ENCODE data around the gene FSTL5.

The FSTL5 gene

GRCh38 chr4:161936625-161937550, 226.9 kb downstream of the FSTL5 start:
- no peak for DNase-seq

- DNase-seq, result no peak
These were observed 232.7 kb downstream of the FSTL5 start for GRCh38 chr4:161931089-161931488.

GRCh38 chr4:161929956-161930355, 233.8 kb downstream of the FSTL5 start:
- DNase-seq, result no peak

DNA sequence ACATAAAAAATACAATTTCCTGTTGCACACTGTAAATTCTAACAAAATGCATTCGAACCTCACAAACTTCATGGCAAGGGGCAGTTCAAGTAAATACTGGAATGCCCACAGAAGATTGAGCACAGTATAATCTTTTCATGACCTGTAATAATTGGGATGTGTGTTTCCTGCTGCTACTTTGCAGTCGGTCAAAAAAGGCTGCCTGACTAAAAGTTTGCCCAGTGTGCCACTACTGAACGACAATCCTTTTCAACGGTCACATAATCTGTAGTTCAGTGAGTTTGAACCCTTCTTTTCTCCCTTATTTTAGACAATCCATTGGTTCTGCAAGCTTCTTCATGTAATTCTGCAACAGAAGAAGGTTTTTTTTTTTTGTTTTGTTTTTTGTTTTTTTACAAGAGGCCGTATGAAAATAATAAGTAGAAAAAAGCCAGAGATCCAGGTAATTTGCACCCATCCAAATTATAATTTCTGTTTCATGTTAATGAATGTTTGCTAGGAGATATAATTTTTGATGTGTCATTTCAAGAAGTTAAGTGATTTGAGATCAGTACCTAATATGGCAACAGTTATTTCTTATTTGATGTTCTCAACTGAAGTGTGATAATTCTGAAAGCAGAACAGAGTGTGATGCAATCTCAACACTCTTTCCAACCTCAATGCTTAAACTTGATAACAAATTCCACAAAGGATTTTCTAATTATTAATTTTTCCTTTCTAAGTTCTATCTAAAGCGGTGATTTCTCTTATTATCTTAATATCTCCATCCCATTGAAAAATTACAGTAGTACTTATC, 237.6 kb downstream of the FSTL5 start:
- DNase-seq, result no peak

GRCh38 chr4:161920304-161921052, 243.3 kb downstream of the FSTL5 start:
- DNase-seq, result no peak

GRCh38 chr4:161919442-161920220, 244.2 kb downstream of the FSTL5 start:
- no peak for DNase-seq

- DNase-seq, result no peak
These were observed 247.8 kb downstream of the FSTL5 start for GRCh38 chr4:161916035-161916434.

DNA sequence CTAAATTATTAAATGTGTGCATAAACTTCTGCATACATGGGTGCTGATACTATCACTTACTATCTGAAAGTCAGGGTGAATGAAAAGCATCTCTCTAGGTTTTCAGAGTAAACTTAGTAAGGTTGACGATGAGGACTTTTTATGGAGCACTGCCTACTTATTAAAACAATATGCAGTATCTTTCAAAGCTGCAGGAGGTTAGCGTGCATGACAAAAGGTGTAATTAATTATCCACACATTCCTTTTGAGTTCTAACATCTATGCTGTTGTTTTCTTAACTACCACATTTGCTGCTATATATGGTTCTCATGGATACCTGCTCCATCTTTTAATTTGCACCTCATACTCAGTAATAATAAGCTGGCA, 256.2 kb downstream of the FSTL5 start:
- no peak for DNase-seq

- no peak for DNase-seq
These were observed 256.8 kb downstream of the FSTL5 start for GRCh38 chr4:161906836-161907589.

GRCh38 chr4:161900110-161900509, 263.7 kb downstream of the FSTL5 start:
- DNase-seq, result no peak

DNA sequence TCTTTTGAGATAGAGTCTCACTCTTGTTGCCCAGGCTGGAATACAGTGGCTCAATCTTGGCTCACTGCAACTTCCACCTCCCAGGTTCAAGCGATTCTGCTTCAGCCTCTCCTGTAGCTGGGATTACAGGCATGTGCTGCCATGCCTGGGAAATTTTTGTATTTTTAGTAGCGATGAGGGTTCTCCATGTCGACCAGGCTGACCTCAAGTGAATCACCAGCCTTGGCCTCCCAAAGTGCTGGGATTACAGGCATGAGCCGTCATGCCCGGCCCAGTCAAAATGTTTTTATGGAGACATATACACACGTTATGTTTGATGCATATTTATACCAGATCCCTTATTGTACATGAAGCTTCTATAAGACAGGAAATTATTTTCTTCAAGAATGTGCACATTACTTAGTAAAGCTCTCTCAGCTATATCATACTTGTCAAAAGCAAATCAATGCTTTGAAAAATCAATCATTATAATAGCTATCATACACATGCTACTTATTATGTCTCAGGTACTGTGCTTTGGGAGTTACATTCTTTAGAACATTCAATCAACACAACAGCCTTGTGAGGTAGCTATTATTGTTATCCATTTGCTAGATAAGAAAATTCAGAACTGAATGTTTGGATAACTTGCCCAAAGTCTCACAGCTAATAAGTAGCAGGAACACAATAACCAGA, 269.2 kb downstream of the FSTL5 start:
- DNase-seq, result no peak

- DNase-seq, result no peak
These were observed 269.8 kb downstream of the FSTL5 start for GRCh38 chr4:161894014-161894413.

DNA sequence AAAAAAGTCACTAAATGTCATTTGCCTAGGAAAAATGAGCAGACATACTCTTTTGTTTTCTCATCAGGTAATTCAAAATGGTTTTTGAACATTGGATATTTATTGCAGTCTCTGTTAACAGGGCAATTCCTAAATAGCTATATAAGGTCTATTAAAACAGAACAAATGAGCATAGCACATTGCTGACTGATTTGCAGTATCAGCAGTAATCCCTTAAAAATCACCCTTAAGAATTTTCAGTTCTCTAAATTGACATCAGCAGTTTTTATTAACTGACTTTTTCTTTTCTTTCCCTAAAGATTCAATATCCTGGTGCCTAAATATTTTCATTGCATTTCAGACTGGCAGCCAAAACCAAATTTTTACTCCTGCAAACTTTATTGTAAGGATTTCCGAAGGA, 270.2 kb downstream of the FSTL5 start:
- DNase-seq, result no peak

DNA sequence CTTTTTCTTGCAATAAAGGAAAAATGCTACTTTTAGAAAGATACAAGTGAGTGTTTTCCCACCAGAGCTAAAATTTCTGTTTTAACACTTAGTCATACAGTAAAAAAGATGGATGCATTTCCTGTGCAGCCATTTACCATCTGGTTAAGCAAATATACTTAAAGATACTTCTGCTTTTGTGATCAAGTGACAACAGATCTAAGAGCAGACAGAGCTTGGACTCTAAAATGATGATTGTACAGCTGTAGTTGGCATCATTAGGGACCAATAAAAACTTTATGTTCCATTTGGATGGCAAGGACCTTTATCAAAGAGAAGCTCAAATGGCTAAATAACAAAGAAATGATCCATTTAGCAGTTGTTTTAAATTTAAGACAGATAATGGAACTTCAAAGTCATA, 270.8 kb downstream of the FSTL5 start:
- no peak for DNase-seq

- no peak for DNase-seq
These were observed 280.6 kb downstream of the FSTL5 start for GRCh38 chr4:161883157-161883556.

GRCh38 chr4:161881370-161881769, 282.4 kb downstream of the FSTL5 start:
- no peak for DNase-seq

GRCh38 chr4:161869511-161869910, 294.3 kb downstream of the FSTL5 start:
- DNase-seq, result no peak

- no peak for DNase-seq
These were observed 307.0 kb downstream of the FSTL5 start for GRCh38 chr4:161856711-161857326.

DNA sequence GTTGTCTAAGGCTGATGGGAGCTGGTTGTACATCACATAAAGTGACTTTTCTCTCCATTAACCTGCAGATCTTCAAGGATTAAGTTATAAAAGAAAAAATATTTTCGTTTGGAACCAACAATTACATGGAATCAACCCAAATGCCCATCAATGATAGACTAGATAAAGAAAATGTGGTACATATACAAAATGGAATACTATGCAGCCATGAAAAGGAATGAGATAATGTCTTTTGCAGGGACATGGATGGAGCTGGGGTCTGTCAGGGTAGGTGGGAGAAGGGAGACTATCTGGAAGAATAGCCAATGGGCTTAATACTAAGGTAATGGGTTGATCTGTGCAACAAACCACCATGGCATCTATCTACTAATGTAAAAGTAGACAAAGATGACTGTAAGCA, 313.2 kb downstream of the FSTL5 start:
- DNase-seq, result no peak

DNA sequence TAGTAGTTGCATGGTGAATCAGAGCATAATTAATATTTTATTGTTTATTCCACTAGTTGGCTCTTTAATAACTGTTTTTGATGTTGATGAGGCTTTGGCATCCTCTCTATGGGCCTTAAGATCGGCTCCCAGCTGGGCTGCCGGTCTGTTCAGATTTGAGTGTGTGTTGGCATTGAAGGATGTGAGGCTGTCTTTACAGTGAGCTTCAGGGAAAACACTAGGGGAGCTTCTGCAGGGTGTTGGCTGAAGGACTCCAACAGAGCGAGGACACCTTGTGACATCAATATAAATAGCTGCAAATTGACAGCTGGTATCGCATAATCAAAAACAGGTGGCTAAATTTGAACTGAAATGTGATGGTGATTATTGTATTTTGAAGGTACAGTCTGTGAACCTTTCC, 322.0 kb downstream of the FSTL5 start:
- DNase-seq, result no peak

DNA sequence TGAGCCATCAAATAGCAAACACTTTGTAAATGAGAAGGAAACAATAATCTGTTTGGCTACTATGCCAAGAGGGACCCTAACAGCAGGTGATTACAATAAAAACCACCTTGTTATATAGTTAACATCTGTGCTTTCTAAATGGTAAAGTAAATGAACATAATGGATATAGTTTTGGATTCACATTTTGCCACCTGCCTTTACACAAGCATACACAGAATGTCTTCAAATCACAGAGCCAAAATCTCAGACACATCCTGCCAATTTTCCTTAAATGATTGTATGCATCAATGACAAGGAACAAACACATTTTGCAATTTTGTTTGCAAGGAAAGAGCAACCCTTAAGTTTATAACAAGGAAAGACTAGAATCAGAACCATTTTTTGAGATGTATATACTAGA, 334.2 kb downstream of the FSTL5 start:
- DNase-seq, result no peak

All from CD4-positive, alpha-beta T cell treated with Interleukin-12 subunit alpha and Interleukin-12 subunit beta, for 1 hour (primary cell).